ENCODE results near the gene ARHGDIA.
A peak's percentile ranks its signal among the peaks of the same experiment; 100 is the strongest.

The ARHGDIA gene

DNA sequence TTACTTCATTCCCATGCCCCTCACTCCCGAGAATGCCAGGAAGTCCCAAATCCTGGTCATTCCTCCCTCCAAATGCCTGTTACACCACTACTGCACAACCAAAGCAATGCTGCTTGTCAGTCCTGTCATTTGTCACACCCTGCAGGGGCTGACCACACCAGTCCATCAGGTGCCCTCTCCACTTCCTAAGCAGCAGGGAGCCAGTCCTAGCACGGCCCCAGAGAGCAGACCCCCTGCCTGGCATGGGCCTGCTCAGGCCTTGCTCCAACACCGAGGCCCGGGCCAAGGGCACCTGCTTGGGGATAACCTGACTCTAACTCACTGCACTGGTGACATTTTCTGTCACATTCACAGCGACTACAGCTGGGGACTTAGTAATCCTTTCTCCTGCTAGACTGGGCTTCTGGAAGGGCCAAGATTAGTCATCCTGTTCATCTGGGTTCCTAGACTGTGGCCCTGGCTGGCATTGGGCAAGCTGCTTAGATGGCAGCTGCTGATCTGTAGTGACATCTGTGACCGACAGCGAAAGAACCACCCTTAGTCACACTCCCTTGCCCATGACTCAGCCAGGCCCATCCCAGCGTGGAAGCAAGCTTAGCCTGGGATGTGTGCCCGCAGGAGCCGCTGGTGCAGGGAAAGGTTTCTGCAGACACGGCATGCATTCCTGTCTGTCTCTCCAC, 14.9 kb upstream of the ARHGDIA start:
- no peak for DNase-seq

DNA sequence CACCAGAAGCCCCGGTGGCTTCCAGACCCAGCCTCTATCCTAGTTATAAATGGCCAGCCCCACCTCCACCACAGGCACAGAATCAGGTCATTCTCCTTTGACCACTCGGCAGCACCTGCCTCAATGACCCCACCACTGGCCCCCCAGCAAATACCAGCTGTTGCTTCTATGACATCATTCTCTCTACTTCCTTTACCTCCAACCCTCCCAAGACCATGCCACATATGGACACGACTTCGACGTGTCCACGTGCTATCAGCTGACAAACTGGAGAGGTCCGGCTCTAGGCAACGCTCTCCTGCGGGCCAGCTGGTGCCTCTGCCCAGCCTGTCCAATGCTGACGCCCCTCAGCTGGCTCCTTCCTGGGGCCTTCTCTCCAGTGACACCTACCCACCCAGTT, 14.3 kb upstream of the ARHGDIA start:
- DNase-seq: no peak

DNA sequence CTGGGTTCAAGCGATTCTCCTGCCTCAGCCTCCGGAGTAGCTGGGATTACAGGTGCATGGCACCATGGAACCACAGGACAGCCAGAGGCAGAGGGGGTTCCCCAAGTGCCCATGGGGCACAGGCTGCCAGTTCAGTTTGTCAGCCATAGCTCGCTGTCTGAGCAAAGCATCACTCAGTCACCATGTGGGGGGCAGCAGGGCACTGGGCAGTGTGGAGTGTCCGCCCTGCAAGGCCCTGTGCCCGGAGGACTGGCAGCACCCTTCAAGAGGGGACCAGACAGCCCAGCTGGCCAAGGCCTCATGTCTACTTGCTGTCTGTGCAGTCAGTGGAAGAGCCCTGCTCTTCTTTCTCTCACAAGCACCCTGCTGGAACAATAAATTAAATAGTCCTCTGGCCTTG, 13.8 kb upstream of the ARHGDIA start:
- DNase-seq: no peak

DNA sequence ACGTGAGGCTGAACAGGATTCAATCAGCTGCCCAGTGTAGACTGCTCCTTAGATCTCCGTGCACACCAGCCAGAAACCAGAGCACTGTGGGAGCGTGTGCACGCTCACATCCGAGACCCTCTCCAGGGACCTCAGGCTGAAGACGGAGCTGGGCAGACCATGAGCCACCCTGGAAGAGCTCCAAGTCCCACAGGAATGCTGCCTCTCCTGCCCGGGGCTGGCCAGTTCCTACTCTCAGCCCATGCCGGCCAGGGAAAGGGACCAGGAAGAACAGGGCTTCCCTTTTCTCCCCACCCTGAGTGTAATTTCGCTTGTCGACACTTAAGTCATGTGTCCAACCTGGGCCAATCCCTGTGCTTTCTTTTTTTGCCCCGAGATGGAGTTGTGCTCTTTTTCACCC, 13.4 kb upstream of the ARHGDIA start:
- DNase-seq: no peak

DNA sequence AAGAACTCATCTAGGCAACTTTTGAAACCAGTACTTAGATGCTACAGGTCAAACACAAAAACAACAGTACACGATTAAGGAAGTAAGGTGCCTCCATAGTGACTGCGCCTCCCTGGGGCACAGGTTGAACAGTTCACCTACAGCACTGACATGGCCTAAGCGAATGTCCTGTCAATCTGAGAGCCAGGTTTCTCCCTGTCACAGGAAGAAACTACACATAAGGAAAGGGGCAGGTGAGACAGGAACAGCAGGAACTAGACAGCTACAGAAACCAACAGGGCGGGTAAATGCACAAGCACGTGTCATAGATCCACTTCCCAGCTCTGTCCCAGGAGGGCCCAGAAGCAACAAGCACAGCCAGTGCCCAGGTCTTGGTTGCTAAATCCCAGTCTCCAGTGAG, 8.0 kb upstream of the ARHGDIA start:
- DNase-seq: no peak

DNA sequence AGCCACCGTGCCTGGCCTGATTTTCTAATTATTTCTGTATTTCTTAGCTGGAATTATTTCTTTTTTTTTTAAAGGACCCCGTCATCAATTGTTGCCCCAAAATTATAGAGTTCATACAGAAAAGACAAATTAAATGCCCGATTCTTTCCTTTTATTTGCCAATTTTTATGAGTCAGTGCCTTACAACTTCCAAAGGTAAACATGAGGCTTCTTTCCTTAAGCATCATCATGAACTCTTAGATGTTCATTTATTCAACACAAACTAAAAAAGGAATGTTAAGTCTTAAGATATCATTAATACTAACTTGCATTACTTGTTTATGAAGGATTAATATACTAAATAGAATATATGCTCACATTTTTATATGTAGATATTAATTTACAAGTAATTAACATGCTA, 7.2 kb upstream of the ARHGDIA start:
- no peak for DNase-seq

DNA sequence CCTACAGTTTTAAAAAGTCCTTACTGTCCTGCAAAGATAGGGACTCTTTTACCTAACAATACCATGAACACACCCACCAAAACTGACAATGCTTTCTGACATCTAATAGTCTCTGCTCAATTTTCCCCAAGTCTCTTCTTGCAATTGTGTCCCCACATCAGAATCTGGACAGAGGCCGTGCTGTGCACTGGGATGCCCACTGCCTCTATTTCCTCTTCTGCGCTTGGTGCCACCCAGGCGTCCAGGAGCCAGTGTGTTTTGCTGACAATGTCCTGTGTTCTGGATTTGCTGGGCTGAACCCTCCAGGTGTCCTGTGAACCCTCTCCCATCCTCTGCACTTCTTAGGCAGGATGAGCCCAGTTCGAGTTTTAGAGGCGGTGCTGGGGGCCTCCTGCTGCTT, 6.4 kb upstream of the ARHGDIA start:
- DNase-seq: no peak

DNA sequence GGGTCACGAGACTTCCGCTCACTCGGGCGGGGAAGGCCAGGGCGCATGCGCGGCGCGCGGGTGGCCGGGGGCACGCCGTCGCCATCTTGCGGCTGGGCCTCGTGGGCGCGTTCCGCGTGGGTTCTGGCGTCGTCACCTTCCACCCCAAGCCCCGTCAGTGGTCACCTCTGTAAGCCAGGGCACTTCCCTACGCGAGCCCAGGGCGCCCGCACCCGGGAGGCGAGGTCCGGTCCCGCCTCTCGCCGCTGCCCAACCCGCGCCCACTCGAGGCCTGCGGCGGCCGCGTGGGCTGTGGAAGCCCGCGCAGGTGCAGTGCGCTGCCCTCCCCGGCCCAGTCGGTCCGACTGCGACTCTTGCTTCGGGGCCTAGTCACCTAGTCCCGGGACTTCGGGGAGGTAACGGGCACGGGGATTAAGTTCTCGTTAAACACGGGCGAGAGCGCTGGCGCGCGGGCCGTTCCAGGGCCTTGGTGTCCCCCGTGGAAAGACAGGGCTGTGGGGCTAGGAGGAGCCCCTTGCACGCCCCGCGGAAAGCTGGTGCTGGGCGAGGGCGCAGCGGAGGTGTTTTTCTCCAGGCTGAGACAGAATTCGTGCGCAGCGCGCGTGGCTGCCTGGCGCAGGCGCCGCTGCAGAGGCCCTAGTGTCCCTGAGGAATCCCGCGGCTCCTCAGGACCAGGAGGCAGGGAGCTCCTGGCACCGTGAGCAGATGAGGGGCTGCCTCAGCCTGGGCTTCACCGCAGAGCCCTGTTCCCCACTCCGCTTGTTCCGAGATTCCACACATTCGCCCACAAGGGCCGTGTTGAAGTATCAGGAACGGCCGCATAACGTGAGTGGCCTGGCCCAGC, 472 bp upstream of the ARHGDIA start:
- DNase-seq: peak; percentile 67

DNA sequence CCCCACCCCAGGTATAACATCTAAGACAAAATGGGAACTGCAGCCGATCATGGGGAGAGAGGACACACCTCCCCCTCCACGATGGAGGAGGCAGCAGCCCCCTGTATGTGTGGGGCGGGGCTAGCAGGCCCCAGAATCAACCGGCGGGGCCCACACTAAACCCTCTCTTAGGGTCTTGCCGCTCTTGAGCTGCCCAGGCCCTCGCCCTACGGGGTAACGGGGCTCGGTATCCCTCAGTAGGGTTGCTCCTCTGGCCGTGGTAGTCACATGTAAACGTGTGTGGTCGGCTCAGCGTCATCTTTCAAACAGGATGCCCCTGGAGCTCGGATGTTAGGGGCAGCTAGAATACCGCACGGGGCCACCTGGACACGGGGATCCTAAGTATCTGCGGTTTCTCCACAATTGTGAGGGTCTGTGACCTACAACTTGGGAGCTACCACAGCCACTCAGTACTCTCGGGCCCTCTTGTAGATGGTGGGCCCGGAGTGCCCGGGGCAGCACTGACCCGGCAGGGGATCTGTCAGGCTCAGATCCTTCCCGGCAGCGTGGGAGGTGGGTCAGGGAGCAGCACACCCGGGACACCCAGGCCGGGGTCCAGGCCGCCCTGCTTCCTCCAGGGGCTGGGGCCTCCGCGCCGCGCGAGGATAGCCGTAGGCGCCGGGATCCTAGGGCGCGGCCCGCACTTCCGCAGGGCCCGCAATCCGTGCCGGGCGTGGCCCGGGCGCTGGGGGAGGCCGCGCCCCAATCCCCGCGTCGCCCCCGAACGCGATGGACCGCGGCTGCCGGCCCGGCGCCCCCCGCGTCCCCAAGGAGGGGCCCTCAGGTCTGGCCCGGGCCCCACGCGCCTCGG, 781 bp downstream of the ARHGDIA start:
- DNase-seq: no peak

DNA sequence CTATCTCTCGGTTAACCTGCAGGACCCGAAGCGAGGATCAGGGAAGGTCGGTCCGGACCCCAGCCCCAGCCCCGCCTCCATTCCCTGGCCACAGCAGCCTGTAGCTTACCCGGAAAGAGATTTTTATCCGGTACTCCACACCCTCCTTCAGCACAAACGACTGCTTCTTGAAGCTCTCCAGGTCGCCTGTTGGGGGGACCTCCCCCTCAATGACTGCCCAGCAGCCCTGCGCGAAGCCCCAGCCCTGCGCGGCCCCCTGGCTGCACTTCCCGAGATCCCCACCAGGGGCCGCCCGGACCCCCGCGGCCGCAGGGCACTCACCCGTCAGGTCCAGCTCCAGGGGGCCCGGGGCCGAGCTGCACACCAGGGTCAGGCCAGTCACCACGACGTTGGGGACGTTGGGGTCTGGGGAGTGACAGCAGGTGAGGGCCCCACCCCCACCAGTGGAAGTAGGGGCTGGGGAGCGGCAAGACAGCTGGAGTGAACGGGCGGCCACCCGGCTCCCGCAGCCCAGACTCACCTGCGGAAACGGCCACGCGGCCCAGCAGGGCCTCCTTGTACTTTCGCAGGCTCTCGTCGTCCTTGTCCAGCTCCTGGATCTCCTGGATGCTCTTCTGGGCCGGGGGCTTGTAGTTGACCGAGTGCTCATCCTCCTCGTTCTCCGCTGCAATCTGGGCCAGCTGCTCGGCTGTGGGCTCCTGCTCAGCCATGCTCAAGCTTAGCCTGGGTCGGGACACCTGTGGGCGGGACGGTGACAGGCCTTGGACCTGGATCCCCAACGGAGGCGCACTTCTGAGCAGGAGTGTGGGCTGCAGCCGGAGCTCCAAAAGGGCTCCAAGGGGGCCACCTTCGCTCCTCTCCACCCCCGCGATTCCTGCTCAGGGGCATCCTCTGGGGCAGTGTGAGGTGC, 1.7 kb downstream of the ARHGDIA start:
- peak; percentile 53 for DNase-seq

DNA sequence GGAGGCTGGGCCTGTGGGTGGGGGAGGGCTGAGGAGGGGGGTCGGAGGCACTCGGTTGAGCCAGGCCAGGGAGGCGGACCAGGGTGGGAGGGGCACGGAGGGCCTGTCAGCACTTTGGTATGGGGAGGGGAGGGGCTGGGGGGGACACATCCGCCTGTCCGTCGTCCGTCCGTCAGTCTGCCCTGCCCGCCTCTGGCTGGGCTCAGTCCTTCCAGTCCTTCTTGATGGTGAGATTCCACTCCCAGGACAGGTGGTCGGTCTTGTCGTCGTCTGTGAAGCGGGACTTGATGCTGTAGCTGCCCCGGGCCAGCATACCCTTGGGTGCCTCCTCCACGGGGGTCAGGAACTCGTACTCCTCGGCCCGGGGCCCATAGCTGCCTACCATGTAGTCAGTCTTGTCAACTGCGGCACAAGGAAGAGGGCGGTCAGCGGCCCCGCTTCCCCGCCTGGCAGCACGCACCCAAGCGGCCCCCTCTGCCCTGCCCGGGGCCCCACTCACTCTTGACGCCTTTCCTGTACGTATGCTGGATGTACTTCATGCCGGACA, 2.4 kb downstream of the ARHGDIA start:
- no peak for DNase-seq

DNA sequence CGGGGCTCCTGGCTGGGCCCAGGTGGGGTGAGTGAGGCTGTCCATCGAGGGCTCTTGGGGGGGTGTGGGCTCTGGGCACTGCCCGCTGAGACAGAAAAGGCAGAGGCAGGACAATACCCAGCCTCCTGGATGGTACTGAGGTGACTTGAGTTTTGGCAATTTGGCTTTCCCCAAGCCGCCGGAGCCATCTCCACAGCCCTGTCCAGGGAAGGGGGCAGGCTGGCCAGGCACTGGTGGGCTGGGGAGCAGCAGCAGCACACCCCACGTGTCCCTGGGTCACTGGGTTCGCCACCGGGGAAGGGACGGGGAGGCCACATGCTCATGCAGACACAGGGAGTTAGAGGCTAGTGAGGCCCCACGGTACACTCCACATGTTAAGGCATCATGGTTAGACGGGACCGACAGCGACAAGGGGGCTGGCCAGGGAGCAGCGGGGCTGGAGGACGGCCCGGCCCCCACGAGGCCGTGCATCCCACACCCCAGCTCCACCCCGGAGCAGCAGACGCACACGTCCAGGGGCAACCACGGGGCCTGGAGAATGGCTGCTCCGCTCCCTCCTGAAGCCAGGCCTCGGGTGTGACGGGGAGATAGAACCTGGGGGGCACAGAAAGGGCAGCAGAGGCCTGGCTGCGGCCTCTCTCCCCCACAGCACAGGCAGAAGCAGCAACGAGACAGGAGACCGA, 3.0 kb downstream of the ARHGDIA start:
- no peak for DNase-seq

DNA sequence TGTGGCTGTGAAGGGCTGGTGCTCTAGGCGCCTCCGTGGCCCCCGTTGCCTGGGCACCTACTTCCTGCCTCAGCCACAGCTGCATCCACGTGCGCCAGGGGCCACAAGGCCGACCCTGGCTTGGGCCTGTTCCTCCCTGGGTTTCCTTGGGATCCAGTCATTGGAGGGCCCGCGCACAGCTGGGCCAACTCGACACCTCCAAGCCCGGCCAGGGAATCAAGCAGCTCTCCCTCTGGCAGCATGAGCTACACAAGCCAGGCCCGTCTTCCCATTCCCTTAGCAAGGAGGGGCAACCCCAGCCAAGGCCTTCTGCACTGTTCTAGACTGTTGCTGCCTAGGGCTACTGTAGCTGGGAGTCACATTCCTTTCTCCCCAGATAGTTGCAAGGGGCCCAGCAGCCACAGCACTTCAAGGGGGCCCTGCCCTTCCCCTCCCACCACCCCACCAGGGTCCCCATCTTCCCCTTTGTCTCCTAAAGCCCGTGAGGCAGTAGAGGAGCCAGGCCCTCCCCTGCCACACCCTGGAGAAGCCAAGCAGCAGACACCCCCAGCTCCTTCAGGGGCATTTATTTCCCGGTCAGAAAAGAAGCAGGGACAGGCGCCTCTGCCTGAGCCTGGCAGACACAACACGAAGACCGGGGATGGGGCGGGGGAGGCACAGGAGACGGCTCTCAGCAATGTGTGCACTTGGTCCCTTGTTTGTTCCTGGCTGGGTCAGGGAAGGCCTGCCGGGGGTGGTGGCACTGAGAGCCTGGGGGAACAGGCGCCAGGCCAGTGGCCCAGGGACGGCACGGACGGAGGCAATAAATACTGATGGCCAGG, 3.8 kb downstream of the ARHGDIA start:
- peak; percentile 8 for DNase-seq

DNA sequence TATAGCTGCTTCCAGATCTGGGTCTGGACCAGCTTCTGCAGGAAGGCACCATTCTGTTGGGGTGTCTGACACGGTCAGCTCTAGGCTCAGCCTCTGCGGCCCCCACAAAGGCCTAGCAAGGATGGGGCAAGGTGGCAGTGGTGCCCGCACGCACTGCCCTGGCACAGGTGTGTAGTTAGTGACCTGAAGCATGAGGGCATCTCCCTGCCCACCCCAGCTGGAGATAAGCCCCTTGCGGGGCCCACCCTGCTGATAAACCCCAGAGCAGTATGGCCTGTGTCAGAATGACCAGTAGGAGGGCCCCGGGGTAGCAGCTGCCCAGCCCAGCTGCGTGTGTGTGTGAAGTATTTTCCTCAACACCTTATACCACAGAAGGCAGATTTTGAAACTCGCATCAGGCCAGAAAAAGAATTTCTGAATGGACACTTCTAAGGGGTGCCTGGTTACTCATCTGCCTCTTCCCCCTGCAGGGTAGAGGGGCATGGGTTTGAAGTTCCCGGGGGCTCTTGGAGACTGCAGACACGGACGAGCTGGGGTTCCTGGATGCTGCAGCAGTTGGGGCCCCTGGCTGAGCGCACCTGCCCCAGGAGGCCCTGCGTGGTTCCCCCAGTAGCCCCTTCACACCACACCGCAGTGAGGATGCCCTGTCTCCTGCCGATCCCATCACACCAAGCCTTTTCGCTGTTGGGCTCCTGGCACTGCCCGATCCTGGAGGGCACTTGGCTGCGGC, 4.5 kb downstream of the ARHGDIA start:
- no peak for DNase-seq

DNA sequence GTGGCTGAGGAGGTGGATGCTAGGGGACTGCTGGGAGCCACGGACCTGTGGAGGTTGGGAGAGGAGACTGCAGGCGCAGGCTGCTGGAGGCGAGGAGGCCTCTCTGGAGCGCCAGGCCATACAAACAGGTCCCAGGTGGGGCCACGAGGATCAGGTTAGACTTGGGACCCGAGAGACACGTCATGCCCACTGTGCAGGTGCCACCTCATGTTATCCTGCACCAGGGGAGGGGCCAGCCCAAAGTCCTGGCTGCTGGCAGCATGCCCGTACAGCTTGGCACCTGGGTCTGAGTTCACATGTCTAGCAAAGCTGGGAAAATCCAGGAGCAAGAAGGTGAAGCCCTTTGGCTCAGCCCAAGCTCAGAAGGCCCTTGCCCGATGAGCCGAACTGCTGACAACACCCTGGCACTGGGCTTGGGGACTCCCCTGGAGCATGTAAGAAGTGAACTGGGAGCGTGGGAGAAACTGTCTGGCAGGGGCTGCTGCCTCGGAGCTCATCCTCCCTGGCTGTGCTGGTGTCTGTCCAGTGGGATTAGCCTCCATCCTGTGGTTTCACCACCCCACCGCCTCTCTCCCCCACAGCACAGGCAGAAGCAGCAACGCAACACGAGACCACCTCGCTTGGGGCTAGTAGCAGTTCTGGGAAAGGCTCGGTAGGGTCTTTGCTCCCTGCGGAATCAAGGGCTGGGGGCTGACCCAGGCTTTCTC, 5.3 kb downstream of the ARHGDIA start:
- no peak for DNase-seq

DNA sequence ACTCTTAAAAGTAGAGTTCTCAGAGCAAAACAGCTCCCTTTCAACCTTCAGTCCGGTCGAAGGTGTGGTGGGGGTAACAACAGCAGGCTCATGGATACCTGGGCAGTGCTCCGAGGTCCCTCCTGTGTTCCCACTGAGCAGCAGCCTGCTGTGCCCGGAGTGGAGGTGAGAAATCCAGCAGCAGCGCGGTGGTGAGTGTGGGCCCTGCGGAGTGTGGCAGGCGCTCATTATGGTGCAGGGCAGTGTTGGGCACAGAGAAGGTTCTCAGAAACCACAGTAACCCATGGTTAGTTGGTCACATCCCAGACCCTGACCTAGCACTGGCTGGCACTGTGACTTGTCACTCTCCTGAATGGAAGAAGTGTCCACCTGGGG, 5.8 kb downstream of the ARHGDIA start:
- DNase-seq: no peak

DNA sequence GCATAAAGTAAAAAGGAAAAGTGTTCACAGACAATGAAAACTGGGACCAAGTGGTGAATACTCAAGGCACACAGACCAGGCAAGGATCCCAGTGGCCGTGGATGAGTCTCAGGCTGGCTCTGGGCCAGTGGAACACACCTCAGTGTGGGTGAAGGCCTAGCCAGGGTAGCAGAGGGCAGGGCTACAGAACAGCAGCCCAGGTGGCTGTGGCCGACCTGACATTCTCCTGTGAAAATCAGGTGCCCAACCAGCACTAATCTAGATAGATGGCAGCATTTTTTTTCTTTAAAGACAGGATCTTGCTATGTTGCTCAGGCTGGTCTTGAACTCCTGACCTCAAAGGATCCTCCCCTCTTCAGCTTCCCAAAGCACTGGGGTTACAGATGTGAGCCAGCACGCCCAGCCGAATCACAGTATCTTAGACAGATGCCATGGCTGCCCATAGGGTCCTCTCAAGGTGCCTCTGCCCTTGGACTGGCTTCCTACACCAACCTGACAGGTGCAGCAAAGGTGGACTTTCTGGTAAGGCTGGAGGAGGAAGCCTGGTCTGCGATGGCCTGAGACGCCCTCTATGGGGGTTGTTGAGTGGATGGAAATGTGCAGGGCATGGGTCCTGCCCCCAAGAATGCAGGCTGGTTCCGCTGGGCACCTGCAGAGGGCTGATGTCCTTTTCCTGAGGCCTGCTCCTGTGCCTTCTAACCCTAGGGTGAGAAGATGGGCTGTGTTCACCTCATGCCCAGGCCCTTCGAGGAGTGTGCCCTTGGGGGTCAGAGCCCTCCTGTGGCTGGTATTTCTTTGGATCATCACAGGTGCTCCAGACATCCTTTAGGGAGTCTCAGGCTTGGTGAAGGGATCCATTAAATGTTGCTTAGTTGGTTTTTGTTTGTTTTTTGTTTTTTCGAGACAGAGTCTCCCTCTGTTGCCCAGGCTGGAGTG, 7.0 kb downstream of the ARHGDIA start:
- no peak for DNase-seq

DNA sequence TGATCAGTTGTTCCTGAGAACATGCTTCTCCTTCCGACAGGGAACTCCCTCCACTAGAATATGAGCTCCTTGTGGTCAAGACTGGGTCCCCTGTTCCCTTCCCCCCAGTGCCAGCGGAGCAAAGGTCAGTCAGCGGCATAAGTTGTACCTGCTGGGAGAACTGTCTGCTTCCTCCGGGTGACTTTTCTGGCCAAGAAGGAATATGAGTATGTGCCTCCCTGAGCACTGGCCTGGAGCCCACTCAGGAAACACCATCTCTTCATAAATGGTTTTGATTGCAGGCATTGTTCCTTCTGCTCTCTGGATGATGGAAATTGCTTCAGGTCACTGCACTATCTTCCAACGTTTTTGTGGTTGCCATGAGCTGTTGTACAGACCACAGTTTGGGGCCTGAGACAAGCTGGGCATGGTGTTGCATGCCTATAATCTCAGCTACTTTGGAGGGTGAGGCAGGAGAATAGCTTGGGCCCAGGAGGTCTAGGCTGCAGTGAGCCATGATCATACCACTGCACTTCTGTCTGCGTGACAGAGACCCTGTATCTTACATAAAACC, 7.9 kb downstream of the ARHGDIA start:
- no peak for DNase-seq

Measured in NCI-H526 treated with DMSO at 0.1 percent for 48 hours (cell line).